HG03103 (cell line): ENCODE measurements around the gene SHROOM3.

Source experiments
- ATAC-seq: cut with Tn5 transposase; IDR thresholded peaks from one replicate; pipeline ENCODE4 v1.9.1; 2021; ENCODE audit warnings: low read depth; ENCODE audit not compliant: unreplicated experiment

Gene SHROOM3

GRCh38 chr4:76831711-76832373, 396.8 kb downstream of the SHROOM3 start:
- ATAC-seq: no peak
